Nephron (organoid): ENCODE results near the gene SERP2.

Experiments used
- H3K27ac Mint-ChIP-seq, 3 experiments: 2 replicates each; pipeline ENCODE4 v1.8.0; 2020; ENCODE audit warnings: mixed read lengths in 3 of 3, mild to moderate bottlenecking in 2 of 3, moderate library complexity in 1 of 3
- H3K27me3 Mint-ChIP-seq: 2 replicates; pipeline ENCODE4 v1.8.0; 2021; ENCODE audit warnings: low read depth, mild to moderate bottlenecking, moderate library complexity, mixed read lengths
- H3K36me3 Mint-ChIP-seq: 2 replicates; pipeline ENCODE4 v1.8.0; 2020; ENCODE audit warnings: low read depth, mixed read lengths
- H3K4me1 Mint-ChIP-seq: 2 replicates; pipeline ENCODE4 v1.8.0; 2020; ENCODE audit warnings: mixed read lengths
- H3K4me3 Mint-ChIP-seq, 3 experiments: 2 replicates each; pipeline ENCODE4 v1.8.0; 2020; ENCODE audit warnings: mild to moderate bottlenecking in 3 of 3, mixed read lengths in 3 of 3, moderate library complexity in 2 of 3
- H3K9me3 Mint-ChIP-seq: 2 replicates; pipeline ENCODE4 v1.8.0; 2020; ENCODE audit warnings: mixed read lengths
- TF ChIP-seq, protein P1 (sequence below), 3 experiments: fragments of 200-600 bp; sonication (generic); IDR thresholded peaks; one replicate each; pipeline ENCODE4 v1.5.0; 2021; ENCODE audit warnings: antibody characterized with exemption in 3 of 3; ENCODE audit not compliant: unreplicated experiment in 3 of 3

SERP2 gene

DNA sequence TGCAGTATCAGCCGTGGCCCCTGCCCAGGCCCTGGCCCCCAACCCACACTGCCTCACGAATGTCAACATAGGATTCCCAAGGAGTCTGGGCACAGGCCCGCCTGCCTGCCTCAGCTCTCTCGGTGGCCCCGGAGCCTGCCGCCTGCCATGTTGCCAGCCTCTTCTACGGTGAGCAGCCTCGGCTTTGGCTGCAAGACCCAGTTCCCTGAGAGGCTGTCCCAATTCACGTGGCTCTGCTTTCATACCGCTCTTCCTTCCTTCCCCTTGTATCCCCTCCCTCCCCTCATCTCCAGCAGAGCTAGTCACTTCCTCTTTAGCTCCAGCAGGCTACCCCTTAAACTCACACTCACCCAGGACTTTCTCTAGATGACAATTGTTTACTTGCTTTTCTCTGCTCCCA is 42.7 kb downstream of the SERP2 start:
- Mint-ChIP-seq H3K4me1 (peaks cover 19% of the 10 kb centered on the region), H3K27ac (peak overlapping the region in 1 of 3 experiments; percentile 7), H3K9me3 (no peaks in the 10 kb centered on the region), H3K27me3 (peaks cover 16% of the 10 kb centered on the region), H3K36me3 (no peaks in the 10 kb centered on the region), H3K4me3 (no peak overlapping the region)
- TF ChIP-seq, protein P1, sequence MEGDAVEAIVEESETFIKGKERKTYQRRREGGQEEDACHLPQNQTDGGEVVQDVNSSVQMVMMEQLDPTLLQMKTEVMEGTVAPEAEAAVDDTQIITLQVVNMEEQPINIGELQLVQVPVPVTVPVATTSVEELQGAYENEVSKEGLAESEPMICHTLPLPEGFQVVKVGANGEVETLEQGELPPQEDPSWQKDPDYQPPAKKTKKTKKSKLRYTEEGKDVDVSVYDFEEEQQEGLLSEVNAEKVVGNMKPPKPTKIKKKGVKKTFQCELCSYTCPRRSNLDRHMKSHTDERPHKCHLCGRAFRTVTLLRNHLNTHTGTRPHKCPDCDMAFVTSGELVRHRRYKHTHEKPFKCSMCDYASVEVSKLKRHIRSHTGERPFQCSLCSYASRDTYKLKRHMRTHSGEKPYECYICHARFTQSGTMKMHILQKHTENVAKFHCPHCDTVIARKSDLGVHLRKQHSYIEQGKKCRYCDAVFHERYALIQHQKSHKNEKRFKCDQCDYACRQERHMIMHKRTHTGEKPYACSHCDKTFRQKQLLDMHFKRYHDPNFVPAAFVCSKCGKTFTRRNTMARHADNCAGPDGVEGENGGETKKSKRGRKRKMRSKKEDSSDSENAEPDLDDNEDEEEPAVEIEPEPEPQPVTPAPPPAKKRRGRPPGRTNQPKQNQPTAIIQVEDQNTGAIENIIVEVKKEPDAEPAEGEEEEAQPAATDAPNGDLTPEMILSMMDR (IDR thresholded peaks at IDR 0.05; ENCODE audit: unreplicated experiment in 3 of 3): no peak

DNA sequence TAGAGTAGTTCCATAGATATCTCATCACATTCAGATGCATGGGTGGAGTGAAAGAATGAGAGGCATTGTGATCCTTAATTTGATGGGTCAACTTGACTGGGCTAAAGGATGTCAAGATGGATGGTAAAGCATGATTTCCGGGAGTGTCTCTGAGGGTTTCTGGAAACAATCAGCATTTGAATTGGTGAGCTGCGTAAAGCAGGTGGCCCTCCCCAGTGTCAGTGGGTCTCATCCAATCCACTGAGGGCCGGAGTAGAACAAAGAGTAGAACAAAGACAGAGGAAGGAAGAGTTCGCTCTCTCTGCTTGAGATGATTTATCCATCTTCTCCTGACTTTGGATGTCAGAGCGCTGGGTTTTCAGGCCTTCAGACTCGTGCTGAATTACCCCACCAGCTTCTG is 43.1 kb downstream of the SERP2 start:
- Mint-ChIP-seq H3K4me1 (peaks cover 21% of the 10 kb centered on the region), H3K4me3 (no peak overlapping the region)
- TF ChIP-seq, protein P1 (IDR thresholded peaks at IDR 0.05; ENCODE audit: unreplicated experiment in 3 of 3): no peak

DNA sequence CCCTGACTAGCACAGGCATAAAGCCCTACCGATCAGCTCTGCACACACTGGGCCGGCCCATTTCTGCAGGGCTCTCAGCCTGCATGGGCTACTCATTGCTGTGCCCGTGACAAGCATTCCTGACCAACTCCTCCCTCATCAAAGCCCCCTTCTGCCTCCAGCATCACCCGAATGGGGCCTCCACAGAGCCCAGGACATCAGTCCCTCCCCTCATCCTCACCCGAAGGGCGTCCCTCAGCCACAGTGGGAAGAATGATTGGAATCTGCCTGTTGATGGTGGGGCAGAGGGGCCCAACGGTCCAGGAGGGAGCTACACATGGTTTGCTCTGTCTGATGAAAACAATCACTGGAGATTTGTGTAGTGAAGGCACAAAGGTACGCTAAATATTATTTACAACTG is 43.8 kb downstream of the SERP2 start:
- H3K27ac Mint-ChIP-seq: peak overlapping the region; percentile 17 to 76 (median 35)
- peaks cover 14% of the 10 kb centered on the region for H3K27me3 Mint-ChIP-seq
- H3K4me3 Mint-ChIP-seq: no peak overlapping the region
- H3K4me1 Mint-ChIP-seq: peaks cover 19% of the 10 kb centered on the region
- TF ChIP-seq, protein P1 (IDR thresholded peaks at IDR 0.05; ENCODE audit: unreplicated experiment in 3 of 3): no peak
- no peaks in the 10 kb centered on the region for H3K36me3 Mint-ChIP-seq
- H3K9me3 Mint-ChIP-seq: no peaks in the 10 kb centered on the region

More for the DNA sequence above, 43.1 kb downstream of the SERP2 start:
- H3K36me3 Mint-ChIP-seq: no peaks in the 10 kb centered on the region
- H3K27me3 Mint-ChIP-seq: peaks cover 14% of the 10 kb centered on the region
- H3K27ac Mint-ChIP-seq: peak overlapping the region in 1 of 3 experiments; percentile 7
- no peaks in the 10 kb centered on the region for H3K9me3 Mint-ChIP-seq

DNA sequence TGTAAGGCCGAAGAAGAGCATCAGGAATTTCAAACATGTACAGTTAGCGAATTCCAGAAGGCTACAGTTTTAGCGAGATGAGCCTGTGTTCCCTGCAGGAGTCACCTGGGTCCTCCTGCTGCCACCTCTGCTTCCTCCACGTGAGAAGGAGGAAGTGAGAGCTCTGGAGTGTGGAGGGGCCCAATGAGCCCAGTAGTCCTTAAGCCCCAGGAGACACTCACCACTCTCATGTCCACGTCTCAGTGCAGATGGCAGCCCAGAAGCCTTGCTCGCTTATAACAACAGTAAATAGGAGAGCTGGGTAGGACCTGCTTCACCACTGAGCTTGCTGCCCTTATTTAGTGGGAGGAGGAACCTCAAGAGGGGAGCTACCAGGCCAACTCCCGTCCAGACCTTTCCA is 44.3 kb downstream of the SERP2 start:
- Mint-ChIP-seq H3K27me3 (peaks cover 10% of the 10 kb centered on the region), H3K4me1 (peaks cover 19% of the 10 kb centered on the region), H3K36me3 (no peaks in the 10 kb centered on the region), H3K4me3 (no peak overlapping the region), H3K27ac (peak overlapping the region; percentile 17 to 76 (median 35)), H3K9me3 (no peaks in the 10 kb centered on the region)
- TF ChIP-seq, protein P1 (IDR thresholded peaks at IDR 0.05; ENCODE audit: unreplicated experiment in 3 of 3): no peak

DNA sequence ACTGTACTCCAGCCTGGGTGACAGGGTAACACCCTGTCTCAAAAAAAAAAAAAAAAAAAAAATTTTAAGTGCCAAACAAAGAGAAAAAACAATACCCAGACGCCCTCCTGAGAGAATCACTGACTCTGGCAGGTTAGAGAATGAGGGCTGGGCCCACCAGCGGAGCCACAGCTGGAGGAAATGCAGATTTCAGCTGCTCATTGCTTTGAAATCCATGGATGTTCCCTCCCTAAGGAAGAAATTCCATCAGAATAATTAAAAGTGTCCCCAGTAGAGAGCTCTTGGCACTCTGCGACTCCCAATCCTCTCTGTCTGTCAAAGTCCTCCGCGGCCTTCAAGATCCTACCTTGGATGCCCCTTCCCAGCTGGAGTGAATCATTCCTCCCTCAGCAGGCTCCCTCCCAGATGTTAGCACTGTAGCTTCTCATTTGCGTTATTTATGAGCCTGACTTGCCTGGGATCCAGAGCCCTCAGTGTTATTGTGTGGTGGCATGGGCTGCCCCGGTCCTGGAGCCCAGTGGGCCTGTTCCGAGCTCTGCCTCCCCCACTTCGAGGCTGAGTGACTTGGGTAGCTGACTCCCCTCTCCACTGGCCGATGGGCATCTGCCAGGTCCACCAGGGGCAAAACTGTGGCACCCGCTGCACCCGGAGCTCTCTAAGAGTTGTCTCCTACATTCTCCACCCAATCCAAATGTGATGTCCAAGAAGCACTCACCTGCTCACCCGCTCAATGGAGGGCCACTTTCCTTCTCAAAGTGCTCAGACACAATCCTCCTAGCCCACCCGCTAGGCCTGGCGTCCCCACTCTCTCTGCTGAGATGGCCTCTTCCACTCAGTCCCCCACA is 47.0 kb downstream of the SERP2 start:
- Mint-ChIP-seq H3K4me1 (peaks cover 23% of the 10 kb centered on the region), H3K27ac (peak overlapping the region in 2 of 3 experiments; percentile 46 to 89), H3K36me3 (no peaks in the 10 kb centered on the region), H3K27me3 (peaks cover 17% of the 10 kb centered on the region), H3K9me3 (no peaks in the 10 kb centered on the region), H3K4me3 (peak overlapping the region in 1 of 3 experiments; percentile 22)
- TF ChIP-seq, protein P1 (IDR thresholded peaks at IDR 0.05; ENCODE audit: unreplicated experiment in 3 of 3): no peak
